Measurements from ENCODE around the gene HCN2.

HCN2 gene

DNA sequence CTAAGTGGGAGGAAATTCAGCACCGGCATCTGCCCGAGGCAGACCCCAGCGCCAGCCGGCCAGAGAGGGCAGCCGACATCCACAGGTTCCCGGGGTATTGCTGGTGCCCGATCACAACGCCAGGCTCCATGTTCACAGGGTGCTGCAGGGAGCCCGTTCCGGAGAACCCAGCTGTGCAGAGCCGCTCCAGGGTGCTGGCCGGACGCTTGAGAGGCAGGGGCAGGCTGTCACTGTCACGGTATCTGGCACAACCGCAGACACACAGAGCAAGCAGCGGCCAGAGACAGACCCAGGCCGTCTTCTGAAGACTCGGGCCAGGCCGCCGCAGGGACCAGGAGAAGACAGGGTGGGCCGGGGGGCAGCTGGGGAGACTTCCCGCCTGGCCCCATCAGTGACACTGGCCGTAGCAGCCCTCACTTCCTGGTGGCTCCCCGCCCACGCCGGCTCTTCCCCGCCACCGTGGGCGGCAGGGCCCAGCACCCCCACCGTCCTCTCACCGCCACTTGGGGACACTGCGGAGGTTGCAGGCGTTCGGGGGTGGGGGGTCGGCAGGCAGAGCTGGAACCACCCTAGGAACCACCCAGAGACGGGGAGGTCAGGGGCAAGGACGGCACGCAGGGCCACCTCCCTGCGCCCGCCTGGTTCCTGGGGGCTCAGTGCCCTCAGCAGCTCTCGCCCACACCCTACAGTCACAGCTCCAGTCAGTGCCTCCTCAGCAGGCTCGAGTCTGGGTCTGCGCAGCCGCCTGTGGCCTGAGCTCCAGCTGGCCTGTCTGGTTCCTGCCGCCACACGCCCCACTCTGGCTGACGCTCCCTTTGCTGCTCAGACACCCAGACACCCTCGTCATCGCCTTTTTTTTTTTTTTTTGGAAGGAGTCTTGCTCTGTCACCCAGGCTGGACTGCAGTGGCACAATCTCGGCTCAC is 69.5 kb downstream of the HCN2 start:
- peak; percentile 72 to 73 for DNase-seq

DNA sequence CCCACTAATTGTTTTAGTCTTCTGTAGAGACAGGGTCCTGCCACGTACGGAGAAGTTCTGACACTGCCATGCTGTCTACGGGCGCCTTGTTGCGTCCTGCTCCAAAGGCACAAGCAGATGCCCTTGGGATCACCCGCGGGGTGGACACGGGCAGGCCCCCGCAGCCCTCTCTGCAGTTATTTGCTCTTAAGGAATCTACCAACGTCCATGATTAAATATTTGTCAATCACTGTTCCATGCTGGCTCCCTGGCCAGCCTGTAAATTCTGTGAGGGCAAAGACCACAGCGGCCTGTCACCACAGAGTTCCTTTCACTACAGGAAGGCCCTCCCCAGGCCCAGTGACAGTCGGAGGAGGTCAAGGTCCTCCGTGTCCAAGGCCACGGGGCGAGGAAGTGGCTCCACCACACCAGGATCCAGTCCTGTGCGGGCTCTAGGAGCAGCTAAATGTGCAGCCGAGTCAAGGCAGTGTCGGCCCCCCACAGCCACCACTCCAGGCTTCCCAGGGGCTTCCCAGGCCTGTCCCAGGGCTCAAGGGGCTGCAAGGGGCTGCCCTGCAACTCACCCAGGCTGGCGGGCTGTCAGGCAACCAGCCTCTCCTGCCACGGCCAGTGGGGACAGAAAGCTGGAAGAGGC is 71.2 kb downstream of the HCN2 start:
- DNase-seq, result no peak

DNA sequence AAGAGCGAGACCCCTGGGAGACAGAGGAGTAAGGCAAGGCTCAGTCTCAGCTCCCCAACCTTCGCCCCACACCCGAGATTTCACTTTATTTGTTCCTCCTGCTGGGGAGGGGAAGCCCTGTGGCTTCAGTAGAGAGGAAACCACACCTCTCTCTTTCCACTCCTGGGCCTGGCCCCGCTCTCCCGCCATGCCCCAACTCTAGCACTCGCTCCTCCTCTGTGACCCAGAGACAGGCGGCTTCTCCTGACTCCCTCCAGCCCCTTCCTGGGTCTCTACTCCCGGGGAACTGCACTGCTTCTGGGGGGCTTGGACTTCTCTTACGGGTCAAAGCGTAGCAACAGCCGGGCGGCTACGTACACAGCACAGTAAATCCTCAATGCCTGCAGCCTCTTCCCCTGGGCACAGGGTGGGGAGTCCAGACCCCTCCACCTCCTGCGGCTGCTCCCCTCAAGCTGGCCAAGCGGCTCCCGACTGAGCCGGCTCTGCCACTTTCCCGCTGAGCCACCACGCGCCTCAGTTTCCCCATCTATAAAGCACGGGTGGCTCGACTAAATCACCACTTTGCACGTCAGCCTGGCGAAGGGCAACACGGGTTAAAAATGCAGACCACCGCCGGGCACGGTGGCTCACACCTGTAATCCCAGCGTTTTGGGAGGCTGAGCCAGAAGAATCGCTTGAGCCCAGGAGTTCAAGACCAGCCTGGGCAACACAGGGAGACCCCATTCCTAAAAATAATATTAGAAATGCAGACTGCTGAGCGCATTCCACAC is 71.9 kb downstream of the HCN2 start:
- peak; percentile 69 to 80 for DNase-seq

DNA sequence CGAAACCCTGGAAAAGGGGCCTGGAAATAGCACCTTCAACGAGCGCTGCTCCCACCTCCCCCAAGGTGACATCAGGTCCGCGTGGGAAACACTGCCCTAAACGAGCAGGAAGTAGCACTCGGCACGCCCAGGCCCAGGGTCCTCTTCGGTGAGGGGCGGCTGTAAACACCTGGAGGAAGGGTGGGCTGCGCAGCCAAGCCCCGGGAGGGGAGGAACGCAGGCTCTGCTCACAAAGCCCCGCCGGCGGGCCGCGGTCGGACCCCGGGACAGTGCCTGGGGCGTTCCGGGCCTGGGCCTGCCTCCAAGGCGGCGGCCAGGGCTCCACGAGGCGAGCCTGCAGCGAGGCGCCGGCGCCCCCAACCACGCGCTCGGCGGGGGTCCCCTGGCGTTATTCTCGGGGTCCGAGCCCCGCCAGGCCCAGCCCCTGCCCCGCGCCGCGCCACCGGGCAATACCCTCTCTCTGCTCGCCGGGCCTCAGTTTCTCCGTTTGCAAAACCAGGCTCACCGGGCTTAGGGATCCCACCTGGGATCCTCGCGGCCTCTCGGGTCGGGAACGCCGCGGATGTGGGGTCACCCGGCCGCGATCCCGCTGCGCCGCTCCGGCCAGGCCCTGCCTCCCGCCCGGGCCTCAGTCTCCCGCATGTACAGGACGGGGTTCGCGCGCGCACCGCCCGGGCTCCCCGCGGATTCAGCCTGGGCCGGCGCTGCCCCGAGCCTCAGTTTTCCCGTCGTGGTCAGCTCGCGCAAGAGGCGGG is 72.7 kb downstream of the HCN2 start:
- peak; percentile 60 to 78 for DNase-seq

DNA sequence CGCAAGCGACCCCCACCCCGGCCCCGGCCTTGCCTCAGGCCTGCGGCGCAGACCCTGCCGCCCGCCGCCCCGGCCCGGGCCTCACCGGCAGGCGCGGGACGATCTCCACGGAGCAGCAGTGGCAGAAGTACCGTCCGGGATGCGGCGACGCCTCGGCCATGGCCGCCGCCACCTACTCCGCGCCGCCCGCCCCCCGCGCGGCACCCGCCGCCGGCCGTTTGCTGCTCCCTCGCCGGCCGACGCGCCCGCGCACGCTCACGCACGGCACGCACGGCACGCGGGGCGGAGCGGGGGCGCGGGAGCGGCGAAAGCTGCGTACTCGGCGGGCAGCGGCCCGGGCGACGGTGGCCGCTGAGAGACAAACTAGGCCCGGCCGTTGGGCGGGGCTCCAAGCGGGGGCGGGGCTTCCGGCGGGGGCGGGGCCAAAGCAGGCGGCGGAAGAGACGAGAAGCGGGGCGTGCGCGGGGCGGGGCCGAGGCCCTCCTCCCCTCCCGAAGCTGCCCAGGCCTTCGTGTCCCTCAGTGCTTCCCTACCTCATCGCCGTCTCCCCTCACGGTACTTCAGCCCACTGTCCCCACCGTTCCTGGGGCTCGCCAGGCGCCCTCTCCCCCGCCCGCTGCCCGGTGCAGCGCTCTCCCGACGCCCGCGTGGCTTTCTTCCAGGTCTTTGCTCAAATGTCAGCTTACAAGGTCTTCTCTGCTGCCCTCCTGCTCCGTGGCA is 73.4 kb downstream of the HCN2 start, which contains the start of gene RNF126:
TSS of gene RNF126 (minus strand) at position 253 of the 720 bp plus-strand sequence. CDS start at position 160, 93 bp downstream.
- peak; percentile 92 to 96 for DNase-seq

GRCh38 chr19:663682-664117 is 74.0 kb downstream of the HCN2 start:
- DNase-seq, result no peak

- peak; percentile 80 to 87 for DNase-seq
Measured at GRCh38 chr19:664913-665443, 75.3 kb downstream of the HCN2 start.

All from CD4-positive, alpha-beta T cell treated with Interferon alpha-2 for 1 hour (primary cell).